ENCODE data around the gene PGC.

GRCh38 chr6:41777551-41778285, 30.5 kb upstream of the PGC start:
- TF ChIP-seq CTCF (IDR thresholded peaks at IDR 0.05) (no peak), POLR2A (IDR thresholded peaks at IDR 0.05) (no peak), POLR2AphosphoS5 (IDR thresholded peaks at IDR 0.05) (no peak), EP300 (IDR thresholded peaks at IDR 0.05) (no peak)

Data from sigmoid colon (tissue), 4 donors.